ENCODE data around the gene APOBEC3C. TPM values are rescaled to one million over a fixed set of nuclear protein-coding genes. Genes with fewer than 3 reads are reported as not detected.
"Not testable (repeated sequence)": the region's sequence is repeated elsewhere in the genome, so short reads cannot be mapped to it uniquely, and the experiment has no call there.

APOBEC3C gene
- total RNA-seq, 1 experiment from 2014 or later, result 7.1 TPM

DNA sequence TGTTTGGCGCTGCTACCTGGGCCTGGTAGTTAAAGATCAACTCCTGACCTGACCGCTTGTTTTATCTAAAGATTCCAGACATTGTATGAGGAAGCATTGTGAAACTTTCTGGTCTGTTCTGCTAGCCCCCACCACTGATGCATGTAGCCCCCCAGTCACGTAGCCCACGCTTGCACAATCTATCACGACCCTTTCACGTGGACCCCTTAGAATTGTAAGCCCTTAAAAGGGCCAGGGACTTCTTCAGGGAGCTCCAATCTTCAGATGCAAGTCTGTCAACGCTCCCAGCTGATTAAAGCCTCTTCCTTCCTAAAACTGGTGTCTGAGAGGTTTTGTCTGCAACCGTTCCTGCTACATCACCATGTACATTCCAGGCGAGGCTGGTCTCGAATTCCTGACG is 41.6 kb downstream of the APOBEC3C start:
- no peak for DNase-seq (ENCODE audit: low read depth)

DNA sequence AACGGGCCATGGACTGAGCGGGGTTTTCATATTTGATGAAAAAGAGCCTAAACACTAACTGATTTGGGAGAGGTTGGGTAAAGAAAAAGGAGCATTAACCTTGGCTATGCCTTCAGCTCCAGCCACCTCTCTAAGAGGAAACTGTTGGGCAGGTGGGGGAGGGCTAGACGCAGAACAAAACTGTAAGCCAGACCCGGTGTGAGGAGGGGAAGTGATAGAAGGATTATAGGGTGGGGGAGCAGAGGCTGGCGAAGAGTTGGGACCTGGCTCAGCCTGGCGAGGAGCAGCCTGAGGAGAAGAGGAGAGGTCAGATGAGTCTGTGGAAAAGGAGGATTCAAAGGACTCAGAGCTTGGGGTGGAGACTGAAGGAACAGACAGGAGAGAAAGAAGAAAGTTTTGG is 47.2 kb downstream of the APOBEC3C start:
- DNase-seq (ENCODE audit: low read depth), result not testable (repeated sequence)

DNA sequence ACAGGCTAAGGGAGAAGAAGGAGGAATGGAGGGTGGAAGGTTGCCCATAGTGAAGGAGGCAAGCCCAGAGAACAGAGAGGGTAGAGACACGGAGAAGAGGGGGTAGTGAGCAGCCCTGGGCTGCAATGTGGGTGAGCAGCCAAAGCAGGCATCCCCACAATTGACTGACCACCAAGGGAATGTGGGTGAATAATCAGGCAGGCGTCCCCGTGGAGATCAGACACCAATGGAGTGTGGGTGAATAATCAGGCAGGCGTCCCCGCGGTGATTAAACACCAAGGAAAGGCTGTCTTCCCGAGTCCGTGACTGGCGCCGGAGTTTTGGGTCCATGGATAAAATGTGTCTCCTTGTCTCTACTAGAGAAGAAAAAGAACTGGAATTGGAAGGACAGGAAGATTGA is 47.9 kb downstream of the APOBEC3C start:
- DNase-seq (ENCODE audit: low read depth), result not testable (repeated sequence)

DNA sequence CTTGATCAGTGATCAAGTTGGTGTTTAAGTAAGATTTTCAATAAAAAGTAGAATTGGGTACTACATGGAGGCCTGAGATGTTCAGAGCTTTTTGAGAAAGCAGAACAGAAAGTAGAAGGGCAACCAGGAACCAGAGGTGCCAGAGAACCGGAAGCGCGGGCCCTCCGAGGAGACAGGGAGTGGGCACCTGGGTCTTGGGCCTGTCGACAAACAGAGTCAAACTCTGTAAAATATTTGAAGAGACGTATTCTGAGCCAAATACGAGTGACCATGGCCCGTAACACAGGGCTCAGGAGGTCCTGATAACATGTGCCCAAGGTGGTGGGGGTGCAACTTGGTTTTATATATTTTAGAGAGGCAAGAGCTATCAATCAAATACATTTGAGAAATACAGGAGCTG is 49.8 kb downstream of the APOBEC3C start:
- DNase-seq (ENCODE audit: low read depth), result not testable (repeated sequence)

DNA sequence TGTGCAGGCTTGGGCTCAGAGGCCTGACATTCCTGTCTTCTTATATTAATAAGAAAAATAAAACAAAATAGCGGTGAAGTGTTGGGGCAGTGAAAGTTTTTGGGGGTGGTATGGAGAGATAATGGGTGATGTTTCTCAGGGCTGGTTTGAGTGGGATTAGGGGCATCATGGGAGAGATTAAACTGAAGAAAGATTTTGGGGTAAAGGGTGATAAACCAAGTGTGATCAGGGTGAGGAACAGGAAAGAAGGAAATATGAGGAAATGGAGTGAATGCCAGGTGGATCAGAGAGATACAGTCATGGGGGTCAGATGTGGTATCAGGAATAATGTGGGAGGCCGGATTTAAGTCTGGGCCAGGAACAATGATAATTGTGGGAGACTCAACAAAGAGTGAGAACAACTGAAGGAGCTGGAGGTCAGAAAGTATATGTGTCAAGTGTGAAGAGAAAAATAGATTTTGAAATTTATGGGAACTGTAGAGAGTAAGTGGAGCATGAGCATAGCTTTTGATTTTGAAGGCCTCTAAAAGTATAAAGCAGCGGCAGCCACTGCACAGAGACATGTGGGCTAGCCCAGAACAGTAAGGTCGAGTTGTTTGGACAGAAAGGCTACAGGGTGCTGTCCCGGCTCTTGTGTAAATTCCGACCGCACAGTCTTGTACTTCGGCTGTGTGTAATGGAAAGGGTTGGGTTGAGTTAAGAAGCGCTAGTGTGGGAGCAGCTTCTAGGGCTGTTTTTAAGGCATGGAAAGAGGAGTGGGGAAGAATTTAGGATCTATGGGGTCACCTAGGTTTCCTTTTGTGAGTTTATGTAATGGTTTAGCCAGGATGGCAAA is 52.6 kb downstream of the APOBEC3C start:
- not testable (repeated sequence) for DNase-seq (ENCODE audit: low read depth)

DNA sequence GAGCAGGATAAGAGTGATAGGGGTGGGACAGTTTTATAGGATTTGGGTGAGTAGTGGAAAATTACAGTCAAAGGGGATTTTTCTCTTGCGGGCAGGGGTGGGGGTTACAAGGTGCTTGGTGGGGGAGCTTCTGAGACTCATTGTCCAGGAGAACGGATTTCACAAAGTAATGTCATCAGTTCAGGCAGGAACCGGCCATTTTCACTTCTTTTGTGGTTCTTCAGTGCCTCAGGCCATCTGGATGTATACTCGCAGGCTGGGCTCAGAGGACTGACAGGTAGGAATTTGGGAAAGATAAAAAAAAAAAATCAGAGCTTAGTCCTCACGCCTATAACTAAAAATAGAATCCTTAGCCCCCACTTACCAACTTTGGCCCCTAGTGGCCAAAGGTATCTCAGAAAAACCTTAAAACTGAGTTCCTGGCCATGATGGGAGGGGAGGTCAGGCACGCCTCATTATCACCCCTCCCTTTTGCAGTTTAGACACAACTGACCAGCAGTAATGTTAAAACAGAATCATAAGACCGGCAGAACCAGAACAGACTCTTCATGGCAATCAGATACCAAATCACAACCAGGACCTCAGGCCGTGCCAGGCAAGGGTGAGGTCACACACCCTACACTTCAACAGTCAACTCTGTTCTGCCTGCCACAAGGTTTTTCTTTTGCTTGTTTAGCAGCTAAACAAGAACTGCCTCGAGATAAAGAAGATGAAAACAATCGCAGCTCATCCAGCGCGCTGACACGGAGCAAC is 54.2 kb downstream of the APOBEC3C start:
- no peak for DNase-seq (ENCODE audit: low read depth)

Other genes starting within 250 kb of the APOBEC3C start
- 3.1 and 6.9 TPM in 2 replicates for gene DNAL4, start 220.1 kb upstream of the APOBEC3C start, total RNA-seq (2014; rRNA removed; shearing (Covaris generic))
- gene NPTXR, start 170.2 kb upstream of the APOBEC3C start, total RNA-seq (2014; rRNA removed; shearing (Covaris generic)), result 2.6 and 2.9 TPM in 2 replicates
- gene CBX6, start 142.0 kb upstream of the APOBEC3C start, total RNA-seq (2014; rRNA removed; shearing (Covaris generic)), result 38.3 and 46.7 TPM in 2 replicates
- gene APOBEC3A, start 56.6 kb upstream of the APOBEC3C start, total RNA-seq (2014; rRNA removed; shearing (Covaris generic)), result not detected in 2 replicates
- 6.5 and 13.1 TPM in 2 replicates for gene APOBEC3B, start 31.9 kb upstream of the APOBEC3C start, total RNA-seq (2014; rRNA removed; shearing (Covaris generic))
- 0.27 TPM in 1 of 2 replicates, not detected in the other for gene APOBEC3D, start 6.9 kb downstream of the APOBEC3C start, total RNA-seq (2014; rRNA removed; shearing (Covaris generic))
- 1.1 and 1.9 TPM in 2 replicates for gene APOBEC3F, start 26.6 kb downstream of the APOBEC3C start, total RNA-seq (2014; rRNA removed; shearing (Covaris generic))
- 8.0 and 11.3 TPM in 2 replicates for gene APOBEC3G, start 63.0 kb downstream of the APOBEC3C start, total RNA-seq (2014; rRNA removed; shearing (Covaris generic))
- gene APOBEC3H, start 83.0 kb downstream of the APOBEC3C start, total RNA-seq (2014; rRNA removed; shearing (Covaris generic)), result 0.24 and 0.60 TPM in 2 replicates
- gene CBX7, start 138.4 kb downstream of the APOBEC3C start, total RNA-seq (2014; rRNA removed; shearing (Covaris generic)), result 0.79 and 0.80 TPM in 2 replicates
- 0.06 TPM in 1 of 2 replicates, not detected in the other for gene PDGFB, start 230.7 kb downstream of the APOBEC3C start, total RNA-seq (2014; rRNA removed; shearing (Covaris generic))